ENCODE data around the gene PSMA1.

The PSMA1 gene

GRCh38 chr11:14529951-14530350 lies 9.8 kb upstream of the PSMA1 start:
- DNase-seq (ENCODE audit: low spot score), result no peak

- DNase-seq (ENCODE audit: low spot score), result no peak
These were observed 9.1 kb upstream of the PSMA1 start for GRCh38 chr11:14529321-14529720.

- no peak for DNase-seq (ENCODE audit: low spot score)
These were observed 2.6 kb upstream of the PSMA1 start for GRCh38 chr11:14522801-14523200.

DNA sequence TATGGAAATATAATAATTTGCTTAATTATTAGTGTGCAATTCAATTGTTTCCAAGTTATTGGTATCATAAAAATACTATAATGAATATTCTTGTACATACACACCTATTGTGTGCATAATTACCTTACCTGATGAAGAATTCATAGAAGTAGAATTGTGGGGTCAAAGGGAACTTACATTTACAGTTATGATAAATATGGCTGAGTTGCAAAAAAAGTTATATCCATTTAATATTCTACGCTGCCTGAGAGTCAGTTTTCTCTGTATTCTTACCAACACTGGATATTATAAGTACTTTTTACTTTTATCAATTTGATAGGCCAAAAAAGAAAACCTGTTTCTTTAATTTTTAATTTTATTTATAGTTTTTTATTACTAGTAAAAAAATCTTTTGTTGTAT lies 2.1 kb upstream of the PSMA1 start:
- no peak for DNase-seq (ENCODE audit: low spot score)

GRCh38 chr11:14520747-14521151 lies 563 bp upstream of the PSMA1 start:
- DNase-seq (ENCODE audit: low spot score), result no peak

DNA sequence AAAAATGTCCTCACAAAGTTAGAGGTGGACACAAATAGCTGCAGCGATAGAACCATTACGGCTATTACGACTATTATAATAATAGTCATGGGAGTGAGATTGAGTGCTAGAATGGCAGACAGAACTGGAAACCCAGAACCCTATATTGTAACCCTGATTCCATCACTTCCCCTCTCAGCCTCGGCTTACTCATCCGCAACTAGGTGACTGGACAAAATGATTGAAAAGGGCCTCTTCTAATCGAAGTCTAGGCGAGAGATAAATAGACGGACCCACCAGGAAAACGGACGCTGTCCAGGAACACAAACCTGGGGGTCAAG lies 629 bp downstream of the PSMA1 start:
- DNase-seq (ENCODE audit: low spot score), result peak; percentile 12

GRCh38 chr11:14518820-14519219 lies 1.4 kb downstream of the PSMA1 start:
- no peak for DNase-seq (ENCODE audit: low spot score)

DNA sequence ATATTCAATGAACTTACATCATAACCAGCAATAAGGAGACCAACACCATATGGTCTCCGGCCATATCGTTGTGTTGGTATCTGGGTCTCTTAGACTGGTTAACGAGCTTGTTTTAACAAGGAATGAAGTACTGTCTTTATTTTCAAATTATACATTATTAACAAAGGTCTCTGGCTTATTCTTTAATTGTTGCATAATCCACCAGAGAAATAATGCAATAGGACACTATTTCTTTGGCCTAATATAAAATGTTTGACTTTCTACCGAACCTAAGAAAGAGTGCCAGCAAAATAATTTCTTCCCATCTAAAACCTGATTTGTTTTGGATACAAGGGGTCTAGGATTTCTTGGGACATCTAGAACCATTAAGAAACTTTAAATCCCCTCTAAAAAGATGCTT lies 6.4 kb downstream of the PSMA1 start:
- no peak for DNase-seq (ENCODE audit: low spot score)

- DNase-seq (ENCODE audit: low spot score), result peak; percentile 33
These were observed 13.7 kb downstream of the PSMA1 start for GRCh38 chr11:14506532-14506931.

DNA sequence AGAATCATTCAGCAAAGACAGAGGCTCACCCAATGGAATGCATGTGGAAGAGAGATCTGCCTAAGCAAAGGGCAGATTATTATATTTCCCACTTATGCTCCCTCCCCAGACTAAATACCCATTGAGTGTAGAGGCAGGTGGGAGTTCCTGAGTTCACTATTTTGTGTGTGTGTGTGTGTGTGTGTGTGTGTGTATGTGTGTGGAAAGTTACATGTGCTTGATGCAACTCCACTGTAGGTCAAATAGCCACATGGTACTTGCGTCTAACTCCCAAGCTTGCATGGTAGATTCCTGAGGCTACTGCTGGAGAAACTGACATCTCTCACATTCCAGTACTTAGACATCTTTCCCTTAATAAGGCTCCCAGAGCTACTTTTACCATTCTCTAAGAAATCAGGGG lies 17.2 kb downstream of the PSMA1 start:
- DNase-seq (ENCODE audit: low spot score), result no peak

- no peak for DNase-seq (ENCODE audit: low spot score)
These were observed 18.1 kb downstream of the PSMA1 start for GRCh38 chr11:14502039-14502438.

GRCh38 chr11:14500181-14500651 lies 20.0 kb downstream of the PSMA1 start:
- DNase-seq (ENCODE audit: low spot score), result peak; percentile 48

DNA sequence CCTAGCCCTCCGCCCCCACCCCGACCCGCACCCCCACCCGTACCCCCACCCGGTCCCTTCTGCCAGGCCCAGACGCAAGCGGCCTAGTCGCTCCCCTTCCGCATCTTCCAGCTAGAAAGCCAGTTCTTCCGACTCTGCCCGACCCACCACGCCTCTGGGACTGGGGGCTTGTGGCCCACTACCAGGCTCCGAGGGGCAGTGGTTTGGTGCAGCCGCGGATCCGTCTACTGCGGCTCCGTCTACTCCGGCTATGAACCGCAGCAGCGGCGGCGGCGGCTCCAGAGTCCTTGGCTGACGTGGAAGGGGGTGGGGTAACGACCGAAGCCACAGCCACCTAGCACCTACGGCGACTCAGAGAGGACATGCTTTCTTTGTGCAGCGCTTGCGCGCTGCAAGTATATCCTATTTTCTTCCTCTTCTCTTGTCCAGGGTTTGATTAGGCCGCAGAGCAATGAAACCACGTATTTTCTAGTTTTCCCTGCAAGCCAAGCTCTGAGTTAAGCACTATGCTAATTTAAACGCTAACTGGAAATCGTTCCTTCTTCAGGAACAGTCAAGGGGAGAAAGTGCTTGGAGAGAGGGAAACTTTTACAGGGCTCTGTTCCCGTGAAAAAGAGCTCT lies 20.5 kb downstream of the PSMA1 start, which contains the start of gene COPB1:
Gene COPB1, minus strand, starts transcription at position 252 of the 621 bp plus-strand sequence. CDS start 883 bp downstream, outside the sequence.
- DNase-seq (ENCODE audit: low spot score), result peak; percentile 90

GRCh38 chr11:14499178-14499559 lies 21.0 kb downstream of the PSMA1 start:
- DNase-seq (ENCODE audit: low spot score), result peak; percentile 22

- no peak for DNase-seq (ENCODE audit: low spot score)
These were observed 39.5 kb downstream of the PSMA1 start for GRCh38 chr11:14480716-14481115.

- no peak for DNase-seq (ENCODE audit: low spot score)
These were observed 49.1 kb downstream of the PSMA1 start for GRCh38 chr11:14471127-14471526.

DNA sequence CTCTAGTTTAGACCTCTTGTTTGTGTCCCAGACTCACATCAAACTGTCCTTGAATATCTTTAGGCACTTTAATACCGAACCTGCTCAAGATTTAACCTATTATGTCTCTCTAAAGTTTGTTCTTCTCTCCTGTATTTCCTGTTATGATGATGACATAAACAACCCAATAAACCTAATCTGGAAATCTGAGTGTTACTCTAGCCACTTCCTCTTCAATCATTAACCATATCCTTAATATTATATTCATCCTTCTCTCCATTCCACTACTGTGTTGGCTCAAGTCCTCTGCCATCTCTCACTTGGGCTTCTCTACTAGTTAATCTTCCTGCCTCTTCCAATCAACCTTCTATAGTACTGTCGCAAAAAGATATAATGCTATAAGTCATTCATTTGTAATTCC lies 56.6 kb downstream of the PSMA1 start:
- no peak for DNase-seq (ENCODE audit: low spot score)

- DNase-seq (ENCODE audit: low spot score), result no peak
These were observed 60.0 kb downstream of the PSMA1 start for GRCh38 chr11:14460147-14460546.

- no peak for DNase-seq (ENCODE audit: low spot score)
These were observed 61.8 kb downstream of the PSMA1 start for GRCh38 chr11:14458377-14458776.

DNA sequence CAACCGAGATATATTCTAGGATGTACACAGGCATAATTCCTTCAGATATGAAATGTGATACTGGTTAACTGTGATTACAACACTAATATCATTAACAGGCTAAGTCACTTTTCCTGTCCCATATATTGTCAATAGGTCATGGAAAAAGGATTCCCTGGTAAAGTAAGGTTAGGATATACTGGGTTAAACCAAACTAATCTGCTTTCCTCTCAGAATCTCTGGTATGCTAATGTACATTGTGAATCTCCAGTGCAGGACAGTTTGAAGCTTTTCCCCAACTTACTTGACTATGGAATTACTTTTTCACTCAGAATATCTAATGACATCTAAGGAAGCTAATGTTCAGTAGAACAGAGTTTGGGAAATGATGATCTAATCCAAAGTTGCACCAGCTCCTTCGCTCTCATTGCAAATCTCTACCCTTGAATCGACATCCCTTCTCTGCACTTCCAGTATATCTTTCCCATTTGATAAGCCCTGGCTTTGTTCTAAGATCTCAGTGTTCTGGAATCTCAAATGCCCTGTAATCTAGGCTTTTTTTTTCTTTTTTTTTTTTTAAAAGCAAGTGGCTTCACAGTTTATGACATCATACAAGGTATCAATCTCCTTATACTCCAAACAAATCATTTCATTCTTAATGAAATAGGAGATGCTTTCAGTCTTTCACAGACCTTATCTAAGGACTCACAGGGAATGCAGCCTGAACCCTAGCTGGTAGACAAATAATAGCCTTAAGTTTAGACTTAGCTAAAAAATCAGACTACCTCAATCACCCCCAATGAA lies 64.3 kb downstream of the PSMA1 start:
- no peak for DNase-seq (ENCODE audit: low spot score)
